Endodermal cell (in vitro differentiated cells): ENCODE measurements around the gene NSMCE4A. TPM values are rescaled to one million over a fixed set of nuclear protein-coding genes. Genes with fewer than 3 reads are reported as not detected.

Source experiments
- DNase-seq: peaks from one replicate; pipeline ENCODE4 v3.0.0-alpha.2; 2017
- H3K27ac ChIP-seq: 2 replicates; pipeline ENCODE4 v1.5.1; 2013; ENCODE audit warnings: mild to moderate bottlenecking, low read depth, low read length, moderate library complexity
- H3K27me3 ChIP-seq: 2 replicates; pipeline ENCODE4 v1.6.1; 2013; ENCODE audit warnings: mild to moderate bottlenecking, low read length, moderate library complexity; ENCODE audit not compliant: insufficient read depth, control insufficient read depth, poor library complexity, severe bottlenecking
- H3K36me3 ChIP-seq: 2 replicates; pipeline ENCODE4 v1.7.0; 2013; ENCODE audit warnings: mild to moderate bottlenecking, low read length, moderate library complexity; ENCODE audit not compliant: control insufficient read depth, insufficient read depth
- H3K4me1 ChIP-seq: one replicate; pipeline ENCODE4 v1.7.0; 2013; ENCODE audit warnings: low read length; ENCODE audit not compliant: control insufficient read depth, insufficient read depth
- H3K4me3 ChIP-seq: 2 replicates; pipeline ENCODE4 v1.5.1; 2013; ENCODE audit warnings: mild to moderate bottlenecking, low read length, moderate library complexity
- H3K9ac ChIP-seq: 2 replicates; pipeline ENCODE4 v1.6.1; 2013; ENCODE audit warnings: mild to moderate bottlenecking, low read length, moderate library complexity; ENCODE audit not compliant: poor library complexity, severe bottlenecking; ENCODE audit errors: extremely low read depth
- H3K9me3 ChIP-seq: 2 replicates; pipeline ENCODE4 v1.6.1; 2013; ENCODE audit warnings: mild to moderate bottlenecking, low read length, moderate library complexity; ENCODE audit not compliant: control insufficient read depth
- H3K27ac Mint-ChIP-seq: 2 replicates; pipeline ENCODE4 v1.8.0; 2020; ENCODE audit warnings: mixed read lengths
- H3K27me3 Mint-ChIP-seq: 2 replicates; pipeline ENCODE4 v1.8.0; 2021; ENCODE audit warnings: mild to moderate bottlenecking, mixed read lengths; ENCODE audit not compliant: insufficient read depth
- H3K36me3 Mint-ChIP-seq: 2 replicates; pipeline ENCODE4 v1.8.0; 2020; ENCODE audit warnings: low read depth, mixed read lengths
- H3K4me1 Mint-ChIP-seq: 2 replicates; pipeline ENCODE4 v1.8.0; 2020; ENCODE audit warnings: mixed read lengths
- H3K4me3 Mint-ChIP-seq: 2 replicates; pipeline ENCODE4 v1.8.0; 2020; ENCODE audit warnings: mild to moderate bottlenecking, moderate library complexity, mixed read lengths
- H3K9me3 Mint-ChIP-seq: 2 replicates; pipeline ENCODE4 v1.8.0; 2020; ENCODE audit warnings: mild to moderate bottlenecking, mixed read lengths
- CTCF ChIP-seq: fragments of 200-600 bp; sonication (generic); conservative IDR thresholded peaks from 2 replicates; pipeline ENCODE4 v1.5.0; 2021; ENCODE audit warnings: antibody characterized with exemption, mild to moderate bottlenecking
- WGBS, 2 experiments: methylation state at CpG; one replicate each; pipeline versions ENCODE4 v1.1.5 to v1.1.7; 2013; ENCODE audit warnings: missing lambda C conversion rate in 2 of 2, mixed read lengths in 1 of 2; ENCODE audit not compliant: insufficient coverage in 1 of 2, insufficient read length in 1 of 2; 5-methylcytosine and 5-hydroxymethylcytosine counted together
- total RNA-seq, 2 donors: library from RNA; stranded (reverse); fragmentation: NEBNext Ultra II Directional in 1 of 2; extraction: Animal tissue kit (Norgen Biotek cat#: 25700) in 1 of 2; gene quantifications; 2 replicates in 1 of 2; 3 replicates in 1 of 2; pipeline ENCODE4 v1.2.1, GENCODE V29; 2021

Gene NSMCE4A
- total RNA-seq, 2 donors from 2014 or later: 55.3 to 69.7 TPM

GRCh38 chr10:121956111-121957061 lies 18.6 kb downstream of the NSMCE4A start:
- no peaks in the 10 kb centered on the region for H3K27me3 Mint-ChIP-seq

GRCh38 chr10:121952226-121952625 lies 22.8 kb downstream of the NSMCE4A start:
- no peak for TF ChIP-seq CTCF
- Mint-ChIP-seq H3K4me3 (no peak overlapping the region), H3K36me3 (peaks cover 21% of the 10 kb centered on the region), H3K4me1 (peaks cover 5% of the 10 kb centered on the region), H3K9me3 (no peaks in the 10 kb centered on the region), H3K27ac (no peak overlapping the region), H3K27me3 (no peaks in the 10 kb centered on the region)
- H3K9ac ChIP-seq: no peak overlapping the region
- WGBS, 2 experiments: 83 to 89% methylated on average over 1 to 5 of the region's 5 CpGs
- H3K4me1 ChIP-seq: no peaks in the 10 kb centered on the region
- no peak overlapping the region for H3K4me3 ChIP-seq
- DNase-seq: no peak
- peaks cover 19% of the 10 kb centered on the region for H3K36me3 ChIP-seq
- H3K27ac ChIP-seq: no peak overlapping the region
- H3K27me3 ChIP-seq: no peaks in the 10 kb centered on the region
- no peaks in the 10 kb centered on the region for H3K9me3 ChIP-seq

More at GRCh38 chr10:121956111-121957061, 18.6 kb downstream of the NSMCE4A start:
- H3K9me3 Mint-ChIP-seq: no peaks in the 10 kb centered on the region
- H3K36me3 ChIP-seq: peaks cover 55% of the 10 kb centered on the region
- H3K27ac Mint-ChIP-seq: no peak overlapping the region
- no peaks in the 10 kb centered on the region for H3K4me1 ChIP-seq
- no peaks in the 10 kb centered on the region for H3K9me3 ChIP-seq
- peaks cover 38% of the 10 kb centered on the region for H3K36me3 Mint-ChIP-seq
- no peak for DNase-seq
- no peak overlapping the region for H3K4me3 ChIP-seq
- H3K27ac ChIP-seq: no peak overlapping the region
- no peak overlapping the region for H3K4me3 Mint-ChIP-seq
- peaks cover 12% of the 10 kb centered on the region for H3K4me1 Mint-ChIP-seq
- no peaks in the 10 kb centered on the region for H3K27me3 ChIP-seq
- 96 to 99% methylated on average over 7 of the region's 7 CpGs for whole genome bisulfite sequencing, 2 experiments
- H3K9ac ChIP-seq: no peak overlapping the region
- TF ChIP-seq CTCF: no peak

GRCh38 chr10:121949451-121949850 lies 25.6 kb downstream of the NSMCE4A start:
- Mint-ChIP-seq H3K9me3 (no peaks in the 10 kb centered on the region), H3K4me1 (peaks cover 5% of the 10 kb centered on the region), H3K27ac (no peak overlapping the region), H3K4me3 (no peak overlapping the region), H3K36me3 (peaks cover 2% of the 10 kb centered on the region), H3K27me3 (no peaks in the 10 kb centered on the region)
- Histone ChIP-seq H3K27ac (no peak overlapping the region), H3K9me3 (no peaks in the 10 kb centered on the region), H3K4me3 (no peak overlapping the region), H3K4me1 (no peaks in the 10 kb centered on the region), H3K27me3 (no peaks in the 10 kb centered on the region), H3K9ac (no peak overlapping the region), H3K36me3 (no peaks in the 10 kb centered on the region)
- TF ChIP-seq CTCF: no peak
- no peak for DNase-seq
- WGBS, 2 experiments: 90 to 92% methylated on average over 3 of the region's 3 CpGs
